Gastroesophageal sphincter (tissue), 2 donors: Measurements from ENCODE around the gene GLDN.

ENCODE experiments used
- POLR2A ChIP-seq, 2 donors: fragments of 450-650 bp; IDR thresholded peaks; one replicate each; pipeline ENCODE4 v1.6.1; 2017; ENCODE audit warnings: antibody characterized with exemption in 2 of 2, mild to moderate bottlenecking in 2 of 2, moderate library complexity in 1 of 2
- POLR2AphosphoS5 ChIP-seq: sonication (generic); formaldehyde crosslinking; IDR thresholded peaks from one replicate; pipeline ENCODE4 v1.6.1; 2017; ENCODE audit warnings: antibody characterized with exemption

DNA sequence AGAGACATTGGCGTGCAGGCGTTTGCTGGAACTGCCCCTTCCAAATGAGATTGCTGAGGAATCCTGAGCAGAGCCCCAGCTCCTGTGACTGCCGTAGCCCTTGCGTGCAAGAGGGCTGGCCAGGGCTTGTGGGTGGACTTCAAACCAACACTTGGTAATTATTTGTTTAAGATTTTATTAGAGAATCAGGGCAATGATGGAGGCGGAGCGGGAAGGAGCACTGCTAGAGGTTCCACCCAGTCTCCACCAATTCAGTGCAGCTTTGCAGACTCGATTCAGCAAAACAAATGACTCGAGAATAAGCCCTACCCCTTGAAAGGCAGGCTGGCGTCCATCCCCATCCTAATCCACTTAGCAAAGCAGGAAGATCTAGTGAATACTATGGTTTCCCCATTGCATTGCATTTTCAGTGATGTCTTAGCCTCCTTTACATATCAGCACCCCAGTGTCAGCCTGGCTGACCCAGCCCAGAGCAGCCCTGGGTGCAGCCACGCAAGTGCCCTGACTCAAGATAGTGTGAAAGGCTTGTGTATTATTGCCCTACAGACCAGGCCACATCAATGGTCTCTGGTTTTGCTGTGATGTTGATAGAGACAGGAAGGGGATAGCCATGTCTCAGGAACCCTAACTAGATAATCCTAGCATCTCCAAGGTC is 26.0 kb downstream of the GLDN start:
- TF ChIP-seq POLR2AphosphoS5, result no peak
- no peak for TF ChIP-seq POLR2A (IDR thresholded peaks at IDR 0.05)
